ENCODE measurements around the gene CAMK2N2.

The CAMK2N2 gene

GRCh38 chr3:184299488-184300377 lies 38.4 kb upstream of the CAMK2N2 start:
- Histone ChIP-seq H4K20me1 (ENCODE audit: control insufficient read depth, insufficient read depth, low read depth, low read length) (peaks cover 9% of the 10 kb centered on the region; the same call in 1 of the 2 replicates), H3K27ac (ENCODE audit: low read depth, low read length) (no peak overlapping the region), H3F3A (ENCODE audit: control insufficient read depth, insufficient read depth) (peaks cover 3% of the 10 kb centered on the region; the same call in 1 of the 2 replicates), H3K4me3 (ENCODE audit: low read length) (peak overlapping the region; percentile 82), H3K36me3 (ENCODE audit: control insufficient read depth, low read length) (peaks cover 55% of the 10 kb centered on the region), H3K9me2 (replicated peaks; ENCODE audit: control insufficient read depth, low read length) (no peaks in the 10 kb centered on the region), H3K4me1 (ENCODE audit: control insufficient read depth, low read length) (peaks cover 16% of the 10 kb centered on the region), H3K4me2 (ENCODE audit: low read length) (peak overlapping the region; percentile 67), H3K9me3 (ENCODE audit: control insufficient read depth, insufficient read depth, low read length) (no peaks in the 10 kb centered on the region), H3K79me2 (ENCODE audit: control insufficient read depth, low read length) (peaks cover 33% of the 10 kb centered on the region), H3K27me3 (ENCODE audit: control insufficient read depth, low read length) (0 out of 2 replicates have a peak, but pooled peaks cover 4% of the 10 kb centered on the region)
- TF ChIP-seq EZH2phosphoT487 (IDR thresholded peaks at IDR 0.05; ENCODE audit: borderline replicate concordance, low read length) (no peak), CTCF (IDR thresholded peaks at IDR 0.05; ENCODE audit: low read depth, low read length, poor library complexity, severe bottlenecking) (no peak)

- no peaks in the 10 kb centered on the region for H3K9me2 ChIP-seq (replicated peaks; ENCODE audit: control insufficient read depth, low read length)
- H3K79me2 ChIP-seq (ENCODE audit: control insufficient read depth, low read length): peaks cover 33% of the 10 kb centered on the region
- peaks cover 3% of the 10 kb centered on the region; the same call in 1 of the 2 replicates for H3F3A ChIP-seq (ENCODE audit: control insufficient read depth, insufficient read depth)
- peaks cover 9% of the 10 kb centered on the region; the same call in 1 of the 2 replicates for H4K20me1 ChIP-seq (ENCODE audit: control insufficient read depth, insufficient read depth, low read depth, low read length)
- no peaks in the 10 kb centered on the region for H3K9me3 ChIP-seq (ENCODE audit: control insufficient read depth, insufficient read depth, low read length)
- H3K27me3 ChIP-seq (ENCODE audit: control insufficient read depth, low read length): 0 out of 2 replicates have a peak, but pooled peaks cover 4% of the 10 kb centered on the region
- H3K4me1 ChIP-seq (ENCODE audit: control insufficient read depth, low read length): peaks cover 16% of the 10 kb centered on the region
- H3K4me3 ChIP-seq (ENCODE audit: low read length): peak within 1 kb of the TSS; percentile 82
- no peak for TF ChIP-seq CTCF (IDR thresholded peaks at IDR 0.05; ENCODE audit: low read depth, low read length, poor library complexity, severe bottlenecking)
- no peak for TF ChIP-seq EZH2phosphoT487 (IDR thresholded peaks at IDR 0.05; ENCODE audit: borderline replicate concordance, low read length)
- peak within 1 kb of the TSS; percentile 73 for H3K4me2 ChIP-seq (ENCODE audit: low read length)
- H3K36me3 ChIP-seq (ENCODE audit: control insufficient read depth, low read length): peaks cover 47% of the 10 kb centered on the region
- H3K27ac ChIP-seq (ENCODE audit: low read depth, low read length): peak within 1 kb of the TSS; percentile 16; the same call in 1 of the 2 replicates
Observed at GRCh38 chr3:184298759-184299487, 37.6 kb upstream of the CAMK2N2 start, which contains the start of gene PSMD2. Gene PSMD2 (plus strand): TSS chr3:184299241. CDS start chr3:184299267, 26 bp downstream.

- H3K9me2 ChIP-seq (replicated peaks; ENCODE audit: control insufficient read depth, low read length): no peaks in the 10 kb centered on the region
- peaks cover 10% of the 10 kb centered on the region; the same call in 1 of the 2 replicates for H3K27me3 ChIP-seq (ENCODE audit: control insufficient read depth, low read length)
- H3K27ac ChIP-seq (ENCODE audit: low read depth, low read length): no peak overlapping the region
- H3K79me2 ChIP-seq (ENCODE audit: control insufficient read depth, low read length): peaks cover 25% of the 10 kb centered on the region
- no peak overlapping the region for H3K4me2 ChIP-seq (ENCODE audit: low read length)
- peaks cover 24% of the 10 kb centered on the region for H3K36me3 ChIP-seq (ENCODE audit: control insufficient read depth, low read length)
- no peak overlapping the region for H3K4me3 ChIP-seq (ENCODE audit: low read length)
- TF ChIP-seq CTCF (IDR thresholded peaks at IDR 0.05; ENCODE audit: low read depth, low read length, poor library complexity, severe bottlenecking) (no peak), EZH2phosphoT487 (IDR thresholded peaks at IDR 0.05; ENCODE audit: borderline replicate concordance, low read length) (no peak)
- H4K20me1 ChIP-seq (ENCODE audit: control insufficient read depth, insufficient read depth, low read depth, low read length): peaks cover 9% of the 10 kb centered on the region; the same call in 1 of the 2 replicates
- no peaks in the 10 kb centered on the region for H3K9me3 ChIP-seq (ENCODE audit: control insufficient read depth, insufficient read depth, low read length)
- H3K4me1 ChIP-seq (ENCODE audit: control insufficient read depth, low read length): peaks cover 16% of the 10 kb centered on the region
- H3F3A ChIP-seq (ENCODE audit: control insufficient read depth, insufficient read depth): peaks cover 3% of the 10 kb centered on the region; the same call in 1 of the 2 replicates
Observed at GRCh38 chr3:184296616-184297015, 35.3 kb upstream of the CAMK2N2 start.

Measured in DOHH2 (cell line).